Body of pancreas (tissue), 4 donors: ENCODE data around the gene SLC9A9. TPM values are rescaled to one million over a fixed set of nuclear protein-coding genes. Genes with fewer than 3 reads are reported as not detected.

Experiments
- ATAC-seq: fragments of 150-250 bp; one replicate; pipeline ENCODE4 v1.9.1; 2016
- DNase-seq, 4 donors: peaks; one replicate each; pipeline ENCODE4 v3.0.0-alpha.2; 2019
- H3K27ac ChIP-seq, 4 donors: fragments of 200-600 bp; sonication (generic); 1 replicate in 3 of 4; 2 replicates in 1 of 4; pipeline versions ENCODE4 v1.5.1 to v1.6.1; 2016 to 2019; ENCODE audit warnings: mild to moderate bottlenecking in 1 of 4, mixed read lengths in 1 of 4, moderate library complexity in 1 of 4
- H3K27me3 ChIP-seq, 2 donors: fragments of 200-600 bp; sonication (generic); one replicate each; pipeline ENCODE4 v1.6.0; 2016; ENCODE audit warnings: mild to moderate bottlenecking in 1 of 2
- H3K36me3 ChIP-seq, 2 donors: fragments of 200-600 bp; sonication (generic); replicated peaks in 1 of 2; 2 replicates each; pipeline ENCODE4 v1.5.1; 2016; ENCODE audit warnings: low read depth in 2 of 2; ENCODE audit not compliant: insufficient read depth in 1 of 2
- H3K4me1 ChIP-seq: fragments of 200-600 bp; sonication (generic); one replicate; pipeline ENCODE4 v1.6.0; 2016
- H3K4me3 ChIP-seq, 2 donors: fragments of 200-600 bp; sonication (generic); 1 replicate in 1 of 2; 2 replicates in 1 of 2; pipeline ENCODE4 v1.5.1; 2016 to 2019
- H3K9me3 ChIP-seq, 3 donors: fragments of 200-600 bp; sonication (generic); 1 replicate in 2 of 3; 2 replicates in 1 of 3; pipeline ENCODE4 v1.5.1; 2016
- POLR2A ChIP-seq, 3 donors: fragments of 450-650 bp; IDR thresholded peaks; one replicate each; pipeline ENCODE4 v1.6.1; 2016; ENCODE audit warnings: antibody characterized with exemption in 3 of 3, mild to moderate bottlenecking in 2 of 3
- WGBS, 2 donors: methylation state at CpG; one replicate each; pipeline ENCODE4 v1.1.5; 2017; 5-methylcytosine and 5-hydroxymethylcytosine counted together
- intact Hi-C: fragments of 100-400 bp; cut with DNase I; formaldehyde crosslinking; loops from one replicate; pipeline ENCODE4 v1.15.1; 2023
- total RNA-seq, 2 donors: library from RNA; depleted of rRNA; stranded (reverse); fragments of >200 nt; gene quantifications; one replicate each; pipeline ENCODE4 v1.1.0, GENCODE V29; 2016
- TF ChIP-seq, protein P1 (sequence below), 7 experiments: fragments of 450-650 bp in 4 of 7; fragments of 200-600 bp in 3 of 7; sonication (generic) in 3 of 7; IDR thresholded peaks; one replicate each; pipeline ENCODE4 v1.5.1; 2016 to 2019; ENCODE audit warnings: antibody characterized with exemption in 7 of 7

The SLC9A9 gene
- total RNA-seq, 2 donors from 2014 or later, result 1.6 to 2.3 TPM

- no peak overlapping the region for H3K4me3 ChIP-seq
- no peaks in the 10 kb centered on the region for H3K36me3 ChIP-seq
- no peak for TF ChIP-seq POLR2A (IDR thresholded peaks at IDR 0.05)
- TF ChIP-seq, protein P1, sequence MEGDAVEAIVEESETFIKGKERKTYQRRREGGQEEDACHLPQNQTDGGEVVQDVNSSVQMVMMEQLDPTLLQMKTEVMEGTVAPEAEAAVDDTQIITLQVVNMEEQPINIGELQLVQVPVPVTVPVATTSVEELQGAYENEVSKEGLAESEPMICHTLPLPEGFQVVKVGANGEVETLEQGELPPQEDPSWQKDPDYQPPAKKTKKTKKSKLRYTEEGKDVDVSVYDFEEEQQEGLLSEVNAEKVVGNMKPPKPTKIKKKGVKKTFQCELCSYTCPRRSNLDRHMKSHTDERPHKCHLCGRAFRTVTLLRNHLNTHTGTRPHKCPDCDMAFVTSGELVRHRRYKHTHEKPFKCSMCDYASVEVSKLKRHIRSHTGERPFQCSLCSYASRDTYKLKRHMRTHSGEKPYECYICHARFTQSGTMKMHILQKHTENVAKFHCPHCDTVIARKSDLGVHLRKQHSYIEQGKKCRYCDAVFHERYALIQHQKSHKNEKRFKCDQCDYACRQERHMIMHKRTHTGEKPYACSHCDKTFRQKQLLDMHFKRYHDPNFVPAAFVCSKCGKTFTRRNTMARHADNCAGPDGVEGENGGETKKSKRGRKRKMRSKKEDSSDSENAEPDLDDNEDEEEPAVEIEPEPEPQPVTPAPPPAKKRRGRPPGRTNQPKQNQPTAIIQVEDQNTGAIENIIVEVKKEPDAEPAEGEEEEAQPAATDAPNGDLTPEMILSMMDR (IDR thresholded peaks at IDR 0.05), result no peak
- no peak overlapping the region for H3K27ac ChIP-seq
- H3K27me3 ChIP-seq, result no peaks in the 10 kb centered on the region
- intact Hi-C loops, result no loop called here
- DNase-seq (no peak), ATAC-seq (no peak)
- no peaks in the 10 kb centered on the region for H3K9me3 ChIP-seq
- H3K4me1 ChIP-seq, result no peaks in the 10 kb centered on the region
Observed at GRCh38 chr3:143266927-143267326, 581.3 kb downstream of the SLC9A9 start.

DNA sequence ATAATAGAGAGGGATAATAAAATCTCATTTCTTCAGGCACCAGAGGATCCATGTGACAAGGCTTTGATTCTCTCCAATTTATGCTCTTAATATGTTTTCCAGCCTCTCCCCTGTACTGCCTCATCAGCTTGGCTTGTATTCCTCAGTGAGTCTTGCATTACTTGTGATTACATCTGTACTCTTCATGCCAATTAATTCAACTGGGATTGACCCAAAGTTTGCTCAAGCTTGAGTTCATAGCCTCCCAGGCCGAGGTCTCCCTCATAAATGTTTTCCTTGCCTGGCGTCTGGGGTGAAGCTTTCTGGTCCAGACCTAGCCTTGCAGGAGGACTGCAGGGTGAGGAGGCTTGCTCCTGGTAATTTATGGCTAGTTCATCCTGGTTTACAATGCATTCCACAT, 581.8 kb downstream of the SLC9A9 start:
- no peaks in the 10 kb centered on the region for H3K36me3 ChIP-seq
- no peak for ATAC-seq
- no peaks in the 10 kb centered on the region for H3K9me3 ChIP-seq
- H3K4me3 ChIP-seq, result no peak overlapping the region
- no peaks in the 10 kb centered on the region for H3K27me3 ChIP-seq
- intact Hi-C loops, result no loop called here
- H3K4me1 ChIP-seq, result no peaks in the 10 kb centered on the region
- no peak for DNase-seq
- no peak for TF ChIP-seq POLR2A (IDR thresholded peaks at IDR 0.05)
- TF ChIP-seq, protein P1 (IDR thresholded peaks at IDR 0.05), result no peak
- WGBS, 2 donors, result 45 to 53% methylated on average over 2 of the region's 2 CpGs
- no peak overlapping the region for H3K27ac ChIP-seq

GRCh38 chr3:143265501-143266070, 582.7 kb downstream of the SLC9A9 start:
- ATAC-seq, result no peak
- Histone ChIP-seq H3K27me3 (no peaks in the 10 kb centered on the region), H3K27ac (no peak overlapping the region), H3K4me1 (no peaks in the 10 kb centered on the region), H3K36me3 (no peaks in the 10 kb centered on the region), H3K4me3 (no peak overlapping the region), H3K9me3 (no peaks in the 10 kb centered on the region)
- DNase-seq, result no peak
- WGBS, 2 donors, result 66 to 72% methylated on average over 7 of the region's 7 CpGs
- TF ChIP-seq, protein P1 (IDR thresholded peaks at IDR 0.05), result no peak
- no peak for TF ChIP-seq POLR2A (IDR thresholded peaks at IDR 0.05)
- intact Hi-C loops, result no loop called here

DNA sequence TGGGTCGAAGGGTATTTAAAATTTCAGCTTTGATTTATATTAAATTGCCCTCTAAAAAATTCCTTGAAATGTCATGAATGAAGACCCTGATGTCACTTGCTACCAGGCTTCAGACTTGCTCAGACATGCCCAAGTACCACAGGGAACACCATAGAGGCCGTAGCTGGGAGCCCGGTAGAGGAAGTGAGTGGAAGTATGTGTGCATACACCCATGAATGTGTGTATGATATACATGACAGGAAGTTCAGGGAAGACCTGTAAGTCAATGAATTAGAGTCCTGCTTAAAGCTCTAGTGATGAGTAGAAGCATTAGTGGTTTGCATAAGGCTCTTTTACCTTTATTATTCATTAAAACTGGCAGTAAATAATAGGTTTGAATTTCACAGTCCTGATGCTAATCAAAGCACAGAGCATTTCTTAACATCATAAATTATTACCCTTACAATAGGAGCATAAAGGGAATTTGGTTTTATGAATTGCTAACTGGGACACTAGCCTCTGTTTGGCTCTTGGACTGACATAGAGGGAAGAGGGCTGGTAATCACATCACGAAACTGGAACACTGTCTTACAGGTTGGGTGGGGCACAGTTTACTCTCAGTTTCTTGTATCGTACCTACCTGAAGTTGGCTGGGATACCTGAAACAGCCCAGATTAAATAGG, 584.3 kb downstream of the SLC9A9 start:
- no peak for ATAC-seq
- H3K4me3 ChIP-seq, result no peak overlapping the region
- H3K27me3 ChIP-seq, result no peaks in the 10 kb centered on the region
- no peak overlapping the region for H3K27ac ChIP-seq
- 61 to 64% methylated on average over 5 of the region's 5 CpGs for WGBS, 2 donors
- TF ChIP-seq, protein P1 (IDR thresholded peaks at IDR 0.05), result no peak
- TF ChIP-seq POLR2A (IDR thresholded peaks at IDR 0.05), result no peak
- H3K36me3 ChIP-seq, result no peaks in the 10 kb centered on the region
- no peaks in the 10 kb centered on the region for H3K4me1 ChIP-seq
- intact Hi-C loops, result no loop called here
- H3K9me3 ChIP-seq, result no peaks in the 10 kb centered on the region
- DNase-seq, result no peak

DNA sequence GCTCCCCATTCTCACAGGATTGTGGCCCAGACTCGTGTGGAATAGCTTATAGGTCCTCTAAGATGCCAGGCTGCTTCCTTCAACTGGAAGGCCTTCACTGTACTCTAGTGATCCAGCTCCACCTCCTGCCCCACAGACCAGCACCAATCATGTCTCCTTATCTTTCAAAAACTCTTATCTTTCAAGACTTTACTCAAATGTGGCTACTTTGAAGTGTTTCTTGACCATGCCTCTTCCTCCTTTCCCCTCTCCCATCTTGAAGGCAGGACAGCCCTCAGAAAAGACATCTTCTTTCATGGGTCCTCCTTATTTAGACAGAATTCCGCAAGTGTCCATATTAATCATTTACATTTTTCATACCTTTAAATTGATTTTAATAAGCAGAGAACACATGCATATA, 586.4 kb downstream of the SLC9A9 start:
- intact Hi-C loops, result no loop called here
- DNase-seq (no peak), ATAC-seq (no peak)
- Histone ChIP-seq H3K4me3 (no peak overlapping the region), H3K9me3 (no peaks in the 10 kb centered on the region), H3K36me3 (no peaks in the 10 kb centered on the region), H3K4me1 (no peaks in the 10 kb centered on the region), H3K27ac (no peak overlapping the region), H3K27me3 (no peaks in the 10 kb centered on the region)
- WGBS, 2 donors, result 60 to 65% methylated on average over 2 of the region's 2 CpGs
- no peak for TF ChIP-seq POLR2A (IDR thresholded peaks at IDR 0.05)
- TF ChIP-seq, protein P1 (IDR thresholded peaks at IDR 0.05), result no peak
